H1 (cell line): ENCODE data around the gene ISG15. TPM values are rescaled to one million over a fixed set of nuclear protein-coding genes. Genes with fewer than 3 reads are reported as not detected.

Experiments
- CTCF ChIA-PET: fragments of 300-600 bp; sonication (Branson Sonifier 250); formaldehyde crosslinking; loops from one replicate; lab custom pipeline; 2021; ENCODE audit not compliant: partially characterized antibody; lab: Charles Lee
- POLR2A ChIA-PET: fragments of 300-600 bp; sonication (Branson Sonifier 250); formaldehyde crosslinking; loops from one replicate; lab custom pipeline; 2021; ENCODE audit warnings: inconsistent platforms; ENCODE audit not compliant: partially characterized antibody; lab: Charles Lee
- DNase-seq, 2 experiments: peaks; one replicate each; pipeline versions ENCODE4 v3.0.0 to v3.0.0-alpha.2; 2010 to 2022; ENCODE audit warnings: low spot score in 2 of 2, low read depth in 1 of 2, mixed read lengths in 1 of 2
- FAIRE-seq: peaks from 2 replicates; lab custom pipeline; 2011; peaks lifted over from hg19 to GRCh38; lab: Jason Lieb, UNC
- H2AFZ ChIP-seq: 2 replicates; pipeline ENCODE4 v1.8.1; 2012; ENCODE audit warnings: low read length, inconsistent platforms
- H2AK5ac ChIP-seq: 2 replicates; pipeline ENCODE4 v1.6.1; 2013; ENCODE audit warnings: low read depth, low read length
- H2BK120ac ChIP-seq: replicated peaks from 2 replicates; pipeline ENCODE3; 2013; ENCODE audit warnings: low read depth, low read length, inconsistent platforms
- H2BK12ac ChIP-seq: 2 replicates; pipeline ENCODE4 v1.6.1; 2013; ENCODE audit warnings: low read depth, low read length
- H2BK15ac ChIP-seq: 2 replicates; pipeline ENCODE4 v1.6.1; 2013; ENCODE audit warnings: low read length
- H2BK20ac ChIP-seq: 2 replicates; pipeline ENCODE4 v1.6.1; 2013; ENCODE audit warnings: low read length
- H2BK5ac ChIP-seq: 2 replicates; pipeline ENCODE4 v1.6.1; 2013; ENCODE audit warnings: low read depth, low read length
- H3K14ac ChIP-seq: 2 replicates; pipeline ENCODE4 v1.6.1; 2013; ENCODE audit warnings: inconsistent platforms; ENCODE audit not compliant: insufficient read length
- H3K18ac ChIP-seq: 2 replicates; pipeline ENCODE4 v1.6.1; 2013; ENCODE audit warnings: low read length; ENCODE audit errors: extremely low read depth
- H3K23ac ChIP-seq: 2 replicates; pipeline ENCODE4 v1.6.1; 2013; ENCODE audit warnings: inconsistent platforms; ENCODE audit not compliant: insufficient read length
- H3K23me2 ChIP-seq: 2 replicates; pipeline ENCODE4 v1.6.1; 2013; ENCODE audit warnings: low read depth, low read length
- H3K27ac ChIP-seq: 2 replicates; pipeline ENCODE4 v1.6.1; 2011; ENCODE audit warnings: low read depth, low read length, inconsistent platforms
- H3K27me3 ChIP-seq, 4 experiments: replicated peaks in 1 of 4; 1 replicate in 1 of 4; 2 replicates in 3 of 4; pipeline versions ENCODE4 v1.6.1 to v1.8.1; 2011 to 2013; ENCODE audit warnings: low read length in 3 of 4, mild to moderate bottlenecking in 3 of 4, inconsistent platforms in 2 of 4, mixed read lengths in 2 of 4, moderate library complexity in 1 of 4; ENCODE audit not compliant: control insufficient read depth in 3 of 4, insufficient read depth in 3 of 4; ENCODE audit errors: extremely low read depth in 1 of 4
- H3K36me3 ChIP-seq, 4 experiments: 2 replicates each; pipeline versions ENCODE4 v1.6.1 to v1.8.1; 2011 to 2013; ENCODE audit warnings: mild to moderate bottlenecking in 4 of 4, low read length in 3 of 4, moderate library complexity in 2 of 4, control low read depth in 1 of 4, inconsistent platforms in 1 of 4; ENCODE audit not compliant: insufficient read depth in 4 of 4, control insufficient read depth in 2 of 4
- H3K4ac ChIP-seq: replicated peaks from 2 replicates; pipeline ENCODE3; 2013; ENCODE audit warnings: low read length, low read depth, mixed read lengths, inconsistent platforms; ENCODE audit not compliant: insufficient read length
- H3K4me1 ChIP-seq, 4 experiments: replicated peaks in 1 of 4; 1 replicate in 1 of 4; 2 replicates in 3 of 4; pipeline versions ENCODE4 v1.6.1 to v1.8.1; 2011 to 2013; ENCODE audit warnings: low read length in 3 of 4, inconsistent platforms in 2 of 4, mixed read lengths in 1 of 4; ENCODE audit not compliant: insufficient read depth in 4 of 4, control insufficient read depth in 3 of 4
- H3K4me2 ChIP-seq, 2 experiments: 2 replicates each; pipeline versions ENCODE4 v1.6.1 to v1.8.1; 2011 to 2013; ENCODE audit warnings: low read depth in 2 of 2, low read length in 2 of 2, control low read depth in 1 of 2, inconsistent platforms in 1 of 2, mild to moderate bottlenecking in 1 of 2; ENCODE audit not compliant: insufficient read depth in 1 of 2
- H3K4me3 ChIP-seq, 4 experiments: fragments of 200-600, 300-600 bp in 1 of 4; sonication (generic), shearing (Covaris generic), sonication (Bioruptor Twin) in 1 of 4; 2 replicates each; pipeline versions ENCODE4 v1.5.1 to v1.8.1; 2011 to 2016; ENCODE audit warnings: low read length in 4 of 4, low read depth in 3 of 4, control low read depth in 2 of 4, inconsistent platforms in 2 of 4, mild to moderate bottlenecking in 2 of 4, mixed read lengths in 1 of 4, moderate library complexity in 1 of 4; ENCODE audit not compliant: insufficient read depth in 2 of 4; ENCODE audit errors: extremely low read depth in 1 of 4
- H3K56ac ChIP-seq: replicated peaks from 2 replicates; pipeline ENCODE3; 2013; ENCODE audit warnings: low read depth, mild to moderate bottlenecking, mixed read lengths, low read length, inconsistent platforms; ENCODE audit not compliant: insufficient read length
- H3K79me1 ChIP-seq: 2 replicates; pipeline ENCODE4 v1.6.1; 2013; ENCODE audit warnings: low read depth, low read length, control low read depth
- H3K79me2 ChIP-seq, 2 experiments: 2 replicates each; pipeline versions ENCODE4 v1.6.1 to v1.8.1; 2012 to 2013; ENCODE audit warnings: low read length in 2 of 2, mild to moderate bottlenecking in 2 of 2, inconsistent platforms in 1 of 2; ENCODE audit not compliant: insufficient read depth in 2 of 2, control insufficient read depth in 1 of 2
- H3K9ac ChIP-seq, 4 experiments: replicated peaks in 1 of 4; 1 replicate in 1 of 4; 2 replicates in 3 of 4; pipeline versions ENCODE4 v1.6.1 to v1.8.1; 2011 to 2013; ENCODE audit warnings: low read depth in 3 of 4, low read length in 3 of 4, control low read depth in 2 of 4, mild to moderate bottlenecking in 2 of 4, moderate library complexity in 2 of 4, inconsistent platforms in 1 of 4; ENCODE audit errors: extremely low read depth in 1 of 4
- H3K9me3 ChIP-seq, 2 experiments: 2 replicates each; pipeline versions ENCODE4 v1.6.1 to v1.8.1; 2012 to 2013; ENCODE audit warnings: mild to moderate bottlenecking in 2 of 2, moderate library complexity in 2 of 2, control low read depth in 1 of 2, inconsistent platforms in 1 of 2, low read depth in 1 of 2, low read length in 1 of 2, mixed read lengths in 1 of 2; ENCODE audit not compliant: insufficient read depth in 2 of 2
- H4K20me1 ChIP-seq, 2 experiments: replicated peaks in 1 of 2; 2 replicates each; pipeline versions ENCODE3 to v1.8.1; 2011 to 2013; ENCODE audit warnings: inconsistent platforms in 2 of 2, low read length in 2 of 2, mild to moderate bottlenecking in 1 of 2; ENCODE audit not compliant: insufficient read depth in 2 of 2, control insufficient read depth in 1 of 2
- H4K5ac ChIP-seq: 2 replicates; pipeline ENCODE4 v1.6.1; 2013; ENCODE audit warnings: low read length, low read depth, mixed read lengths, inconsistent platforms; ENCODE audit not compliant: insufficient read length
- H4K8ac ChIP-seq: 2 replicates; pipeline ENCODE4 v1.8.0; 2013; ENCODE audit warnings: mild to moderate bottlenecking, moderate library complexity, low read length, inconsistent platforms; ENCODE audit not compliant: insufficient read depth; ENCODE audit errors: extremely low read depth
- H4K91ac ChIP-seq: replicated peaks from 2 replicates; pipeline ENCODE3; 2013; ENCODE audit warnings: low read length, mixed read lengths, inconsistent platforms; ENCODE audit not compliant: insufficient read length
- CHD2 ChIP-seq: IDR thresholded peaks from 2 replicates; pipeline ENCODE4 v1.6.1; 2012; ENCODE audit warnings: low read length, improper control_type of control experiment
- CTBP2 ChIP-seq: IDR thresholded peaks from 2 replicates; pipeline ENCODE4 v1.7.0; 2011; ENCODE audit warnings: borderline replicate concordance, mild to moderate bottlenecking, moderate library complexity, mixed read lengths, low read length; ENCODE audit not compliant: insufficient read depth, insufficient read length
- EGR1 ChIP-seq: IDR thresholded peaks from 2 replicates; pipeline ENCODE4 v1.6.1; 2011; ENCODE audit warnings: low read depth, low read length, borderline replicate concordance
- GABPA ChIP-seq: IDR thresholded peaks from 2 replicates; pipeline ENCODE4 v1.6.1; 2011; ENCODE audit warnings: mild to moderate bottlenecking, low read length, moderate library complexity, borderline replicate concordance; ENCODE audit not compliant: insufficient read depth
- GTF2F1 ChIP-seq: IDR thresholded peaks from 2 replicates; pipeline ENCODE4 v1.6.1; 2012; ENCODE audit warnings: low read depth, low read length, improper control_type of control experiment, borderline replicate concordance
- KDM4A ChIP-seq: IDR thresholded peaks from one replicate; pipeline ENCODE4 v1.7.1; 2012; ENCODE audit warnings: low read depth, mild to moderate bottlenecking, moderate library complexity, low read length, inconsistent platforms; ENCODE audit not compliant: severe bottlenecking
- KDM5A ChIP-seq: fragments of 200-600 bp; IDR thresholded peaks from 2 replicates; pipeline ENCODE4 v1.7.1; 2012; ENCODE audit warnings: mild to moderate bottlenecking, low read length, inconsistent platforms, mixed read lengths
- RAD21 ChIP-seq, 2 experiments: IDR thresholded peaks in 1 of 2; conservative IDR thresholded peaks in 1 of 2; 2 replicates each; pipeline ENCODE4 v1.6.1; 2011; ENCODE audit warnings: low read depth in 2 of 2, low read length in 2 of 2, improper control_type of control experiment in 1 of 2, inconsistent platforms in 1 of 2, mild to moderate bottlenecking in 1 of 2, moderate library complexity in 1 of 2
- RBBP5 ChIP-seq: IDR thresholded peaks from 2 replicates; pipeline ENCODE4 v1.7.1; 2012; ENCODE audit warnings: low read depth, mild to moderate bottlenecking, inconsistent platforms, low read length, moderate library complexity, borderline replicate concordance
- RFX5 ChIP-seq: IDR thresholded peaks from 2 replicates; pipeline ENCODE4 v1.6.1; 2011; ENCODE audit warnings: low read depth, low read length, improper control_type of control experiment, borderline replicate concordance
- SIRT6 ChIP-seq: IDR thresholded peaks from one replicate; pipeline ENCODE4 v1.7.1; 2012; ENCODE audit warnings: low read length, inconsistent platforms
- whole genome bisulfite sequencing, 2 experiments: shearing (Covaris generic) in 1 of 2; methylation state at CpG; one replicate each; pipeline versions ENCODE4 v1.1.6 to v1.1.7; 2013 to 2015; ENCODE audit warnings: low lambda C conversion rate in 2 of 2, mixed read lengths in 2 of 2, inconsistent platforms in 1 of 2, low coverage in 1 of 2, missing lambda C conversion rate in 1 of 2; ENCODE audit not compliant: insufficient replicate concordance in 2 of 2, insufficient coverage in 1 of 2, insufficient read length in 1 of 2; ENCODE audit errors: extremely low coverage in 1 of 2, missing lambda C conversion rate in 1 of 2; 5-methylcytosine and 5-hydroxymethylcytosine counted together
- polyA plus RNA-seq, 7 experiments: library from polyadenylated mRNA; depleted of rRNA in 3 of 7; stranded (reverse) in 5 of 7; unstranded in 2 of 7; fragments of >200 nt in 5 of 7; fragments of 200-250 nt in 2 of 7; gene quantifications; 1 replicate in 5 of 7; 2 replicates in 1 of 7; 4 replicates in 1 of 7; pipeline versions ENCODE4 v1.2.1 to v1.2.3, GENCODE V29; 2011 to 2013; ENCODE audit warnings: missing spikeins in 2 of 7, mixed read lengths in 2 of 7
- total RNA-seq: library from RNA; stranded (reverse); fragmentation: NEBNext Ultra II Directional; extraction: Animal tissue kit (Norgen Biotek cat#: 25700); gene quantifications from 2 replicates; pipeline ENCODE4 v1.2.1, GENCODE V29; 2021
- TF ChIP-seq, protein P1 (sequence below): IDR thresholded peaks from 2 replicates; pipeline ENCODE4 v1.6.1; 2011; ENCODE audit warnings: low read length, improper control_type of control experiment

ISG15 gene
- total and polyA plus RNA-seq, 2 of the 8 experiments (the other 6 are each of a cell fraction or from before 2014, with no cell fraction given), result 29.3 to 121 TPM

DNA sequence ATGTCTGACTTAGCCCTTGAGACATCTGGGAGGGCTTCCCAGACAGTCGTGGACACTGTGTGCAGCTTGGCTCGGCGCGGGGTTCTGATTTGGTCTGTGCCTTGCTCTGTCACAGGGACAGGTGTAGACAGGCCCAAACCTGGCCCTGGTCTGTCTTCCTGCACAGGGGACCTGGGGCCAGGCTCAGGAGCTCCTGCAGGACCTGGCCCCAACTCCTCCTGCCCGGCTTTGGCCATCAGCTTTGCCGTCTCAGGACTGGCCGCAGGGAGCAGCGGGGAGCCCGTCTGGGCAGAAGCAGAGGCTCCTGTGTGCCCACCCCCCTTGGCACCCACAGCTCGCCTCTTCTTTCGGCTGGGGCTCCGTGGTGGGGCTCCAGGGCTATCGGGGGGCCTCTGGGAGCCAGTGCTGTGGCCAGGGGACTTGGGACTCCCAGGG, 33.1 kb upstream of the ISG15 start:
- no peak overlapping the region for H2BK5ac ChIP-seq
- H2BK20ac ChIP-seq, result no peak overlapping the region
- H3K4ac ChIP-seq, result no peak overlapping the region
- H4K20me1 ChIP-seq, result peaks cover 0 to 12% of the 10 kb centered on the region in 2 experiments
- H3K79me1 ChIP-seq, result no peaks in the 10 kb centered on the region
- H3K27ac ChIP-seq, result no peak overlapping the region
- no peak overlapping the region for H2BK12ac ChIP-seq
- H2AK5ac ChIP-seq, result no peak overlapping the region
- no peak overlapping the region for H3K4me3 ChIP-seq
- POLR2A ChIA-PET, result interaction anchor here (0.5 to 1.5 kb wide), 5 partner anchors 9 to 58 kb away, joined by 3 to 5 read pairs (median 3); partner anchors contain the start of gene HES4
- H3K4me1 ChIP-seq, result peaks cover 0 to 10% (median under 1%) of the 10 kb centered on the region in 4 experiments; a peak in 4 of 7 replicates
- no peak overlapping the region for H3K14ac ChIP-seq
- H4K91ac ChIP-seq, result no peak overlapping the region
- CTCF ChIA-PET, result interaction anchor here (0.8 to 6.9 kb wide), 9 partner anchors 12 to 311 kb away, joined by 3 to 86 read pairs (median 7); partner anchors contain the start of genes HES4 and ISG15
- H2BK120ac ChIP-seq, result no peak overlapping the region
- no peaks in the 10 kb centered on the region for H3K79me2 ChIP-seq
- DNase-seq (no peak), FAIRE-seq (no peak)
- H3K18ac ChIP-seq, result no peak overlapping the region
- H3K23me2 ChIP-seq, result peaks cover 2% of the 10 kb centered on the region; the same call in 1 of the 2 replicates
- H3K9me3 ChIP-seq, result no peaks in the 10 kb centered on the region
- 94% methylated on average over 9 of the region's 13 CpGs; no CpG with 5 or more reads in 1 of the 2 experiments for WGBS, 2 experiments
- peaks cover 0 to 17% (median 7%) of the 10 kb centered on the region in 4 experiments; a peak in 4 of 7 replicates for H3K27me3 ChIP-seq
- H4K5ac ChIP-seq, result no peak overlapping the region
- H4K8ac ChIP-seq, result peak overlapping the region; percentile 68; the same call in 1 of the 2 replicates
- H3K4me2 ChIP-seq, result no peak overlapping the region
- no peak overlapping the region for H2AFZ ChIP-seq
- H2BK15ac ChIP-seq, result 0 out of 2 replicates have a peak overlapping the region, but pooled peaks have one; percentile 61
- H3K9ac ChIP-seq, result no peak overlapping the region
- H3K23ac ChIP-seq, result no peak overlapping the region
- H3K36me3 ChIP-seq, result no peaks in the 10 kb centered on the region
- H3K56ac ChIP-seq, result no peak overlapping the region
- no peak for TF ChIP-seq GABPA
- TF ChIP-seq RFX5, result no peak
- no peak for TF ChIP-seq RAD21 (IDR thresholded peaks at IDR 0.05 in 1 of 2, conservative IDR thresholded peaks at IDR 0.05 in 1 of 2; ENCODE audit: low read depth in 2 of 2, low read length in 2 of 2)
- no peak for TF ChIP-seq SIRT6
- TF ChIP-seq GTF2F1, result no peak
- no peak for TF ChIP-seq KDM4A
- TF ChIP-seq CHD2, result no peak
- TF ChIP-seq, protein P1, sequence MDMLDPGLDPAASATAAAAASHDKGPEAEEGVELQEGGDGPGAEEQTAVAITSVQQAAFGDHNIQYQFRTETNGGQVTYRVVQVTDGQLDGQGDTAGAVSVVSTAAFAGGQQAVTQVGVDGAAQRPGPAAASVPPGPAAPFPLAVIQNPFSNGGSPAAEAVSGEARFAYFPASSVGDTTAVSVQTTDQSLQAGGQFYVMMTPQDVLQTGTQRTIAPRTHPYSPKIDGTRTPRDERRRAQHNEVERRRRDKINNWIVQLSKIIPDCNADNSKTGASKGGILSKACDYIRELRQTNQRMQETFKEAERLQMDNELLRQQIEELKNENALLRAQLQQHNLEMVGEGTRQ, result no peak
- TF ChIP-seq EGR1, result no peak
- TF ChIP-seq CTBP2, result no peak
- no peak for TF ChIP-seq KDM5A
- TF ChIP-seq RBBP5, result no peak
